ENCODE results near the gene PPP1R9B.

The PPP1R9B gene

GRCh38 chr17:50191359-50192143 lies 41.1 kb upstream of the PPP1R9B start:
- Histone ChIP-seq H3K4me1 (ENCODE audit: control insufficient read depth, insufficient read depth, low read length) (peaks cover 10% of the 10 kb centered on the region), H3K36me3 (ENCODE audit: control insufficient read depth, insufficient read depth, low read length) (peaks cover 87% of the 10 kb centered on the region), H3K27me3 (ENCODE audit: control insufficient read depth, insufficient read depth, low read length) (no peaks in the 10 kb centered on the region), H3K27ac (ENCODE audit: low read depth, low read length) (peak overlapping the region; percentile 35), H3K9ac (ENCODE audit: low read length) (no peak overlapping the region), H3K4me3 (ENCODE audit: low read length) (no peak overlapping the region)

GRCh38 chr17:50190603-50191358 lies 40.3 kb upstream of the PPP1R9B start:
- Histone ChIP-seq H3K9ac (ENCODE audit: low read length) (no peak overlapping the region), H3K4me1 (ENCODE audit: control insufficient read depth, insufficient read depth, low read length) (peaks cover 7% of the 10 kb centered on the region), H3K4me3 (ENCODE audit: low read length) (no peak overlapping the region), H3K27ac (ENCODE audit: low read depth, low read length) (peak overlapping the region; percentile 19), H3K27me3 (ENCODE audit: control insufficient read depth, insufficient read depth, low read length) (no peaks in the 10 kb centered on the region), H3K36me3 (ENCODE audit: control insufficient read depth, insufficient read depth, low read length) (peaks cover 87% of the 10 kb centered on the region)

- Histone ChIP-seq H3K4me3 (ENCODE audit: low read length) (no peak overlapping the region), H3K36me3 (ENCODE audit: control insufficient read depth, insufficient read depth, low read length) (peaks cover 85% of the 10 kb centered on the region), H3K27me3 (ENCODE audit: control insufficient read depth, insufficient read depth, low read length) (no peaks in the 10 kb centered on the region), H3K27ac (ENCODE audit: low read depth, low read length) (peak overlapping the region; percentile 19), H3K9ac (ENCODE audit: low read length) (no peak overlapping the region), H3K4me1 (ENCODE audit: control insufficient read depth, insufficient read depth, low read length) (peaks cover 7% of the 10 kb centered on the region)
Measured at GRCh38 chr17:50190293-50190602, 39.8 kb upstream of the PPP1R9B start.

GRCh38 chr17:50189550-50190292 lies 39.2 kb upstream of the PPP1R9B start:
- Histone ChIP-seq H3K4me1 (ENCODE audit: control insufficient read depth, insufficient read depth, low read length) (peaks cover 9% of the 10 kb centered on the region), H3K36me3 (ENCODE audit: control insufficient read depth, insufficient read depth, low read length) (peaks cover 80% of the 10 kb centered on the region), H3K27me3 (ENCODE audit: control insufficient read depth, insufficient read depth, low read length) (no peaks in the 10 kb centered on the region), H3K9ac (ENCODE audit: low read length) (no peak overlapping the region), H3K27ac (ENCODE audit: low read depth, low read length) (peak overlapping the region; percentile 19), H3K4me3 (ENCODE audit: low read length) (no peak overlapping the region)

- no peak overlapping the region for H3K9ac ChIP-seq (ENCODE audit: low read length)
- H3K27me3 ChIP-seq (ENCODE audit: control insufficient read depth, insufficient read depth, low read length) = no peaks in the 10 kb centered on the region
- peak overlapping the region; percentile 4 for H3K27ac ChIP-seq (ENCODE audit: low read depth, low read length)
- H3K4me3 ChIP-seq (ENCODE audit: low read length) = no peak overlapping the region
- H3K36me3 ChIP-seq (ENCODE audit: control insufficient read depth, insufficient read depth, low read length) = peaks cover 75% of the 10 kb centered on the region
- H3K4me1 ChIP-seq (ENCODE audit: control insufficient read depth, insufficient read depth, low read length) = peaks cover 10% of the 10 kb centered on the region
Measured at GRCh38 chr17:50188921-50189549, 38.6 kb upstream of the PPP1R9B start.

GRCh38 chr17:50188531-50188920 lies 38.0 kb upstream of the PPP1R9B start:
- Histone ChIP-seq H3K4me3 (ENCODE audit: low read length) (no peak overlapping the region), H3K27me3 (ENCODE audit: control insufficient read depth, insufficient read depth, low read length) (no peaks in the 10 kb centered on the region), H3K4me1 (ENCODE audit: control insufficient read depth, insufficient read depth, low read length) (peaks cover 10% of the 10 kb centered on the region), H3K27ac (ENCODE audit: low read depth, low read length) (peak overlapping the region; percentile 4), H3K9ac (ENCODE audit: low read length) (no peak overlapping the region), H3K36me3 (ENCODE audit: control insufficient read depth, insufficient read depth, low read length) (peaks cover 71% of the 10 kb centered on the region)

GRCh38 chr17:50187751-50188530 lies 37.5 kb upstream of the PPP1R9B start:
- H3K4me1 ChIP-seq (ENCODE audit: control insufficient read depth, insufficient read depth, low read length) = peaks cover 10% of the 10 kb centered on the region
- H3K27ac ChIP-seq (ENCODE audit: low read depth, low read length) = peak overlapping the region; percentile 4
- no peaks in the 10 kb centered on the region for H3K27me3 ChIP-seq (ENCODE audit: control insufficient read depth, insufficient read depth, low read length)
- H3K9ac ChIP-seq (ENCODE audit: low read length) = no peak overlapping the region
- H3K36me3 ChIP-seq (ENCODE audit: control insufficient read depth, insufficient read depth, low read length) = peaks cover 68% of the 10 kb centered on the region
- no peak overlapping the region for H3K4me3 ChIP-seq (ENCODE audit: low read length)

GRCh38 chr17:50187394-50187725 lies 36.9 kb upstream of the PPP1R9B start:
- Histone ChIP-seq H3K4me3 (ENCODE audit: low read length) (no peak overlapping the region), H3K9ac (ENCODE audit: low read length) (no peak overlapping the region), H3K27me3 (ENCODE audit: control insufficient read depth, insufficient read depth, low read length) (no peaks in the 10 kb centered on the region), H3K27ac (ENCODE audit: low read depth, low read length) (no peak overlapping the region), H3K36me3 (ENCODE audit: control insufficient read depth, insufficient read depth, low read length) (peaks cover 62% of the 10 kb centered on the region), H3K4me1 (ENCODE audit: control insufficient read depth, insufficient read depth, low read length) (peaks cover 8% of the 10 kb centered on the region)

- Histone ChIP-seq H3K4me1 (ENCODE audit: control insufficient read depth, insufficient read depth, low read length) (peaks cover 7% of the 10 kb centered on the region), H3K36me3 (ENCODE audit: control insufficient read depth, insufficient read depth, low read length) (peaks cover 57% of the 10 kb centered on the region), H3K27me3 (ENCODE audit: control insufficient read depth, insufficient read depth, low read length) (no peaks in the 10 kb centered on the region), H3K27ac (ENCODE audit: low read depth, low read length) (no peak overlapping the region), H3K4me3 (ENCODE audit: low read length) (no peak overlapping the region), H3K9ac (ENCODE audit: low read length) (no peak overlapping the region)
Measured at GRCh38 chr17:50186661-50187393, 36.4 kb upstream of the PPP1R9B start.

- Histone ChIP-seq H3K4me3 (ENCODE audit: low read length) (no peak overlapping the region), H3K27ac (ENCODE audit: low read depth, low read length) (no peak overlapping the region), H3K4me1 (ENCODE audit: control insufficient read depth, insufficient read depth, low read length) (peaks cover 7% of the 10 kb centered on the region), H3K27me3 (ENCODE audit: control insufficient read depth, insufficient read depth, low read length) (no peaks in the 10 kb centered on the region), H3K9ac (ENCODE audit: low read length) (no peak overlapping the region), H3K36me3 (ENCODE audit: control insufficient read depth, insufficient read depth, low read length) (peaks cover 47% of the 10 kb centered on the region)
Measured at GRCh38 chr17:50185631-50186471, 35.4 kb upstream of the PPP1R9B start.

Data from rectal smooth muscle tissue (tissue), 1 donor.